H9 (cell line): ENCODE measurements around the gene VPS41. TPM values are rescaled to one million over a fixed set of nuclear protein-coding genes. Genes with fewer than 3 reads are reported as not detected.
A peak's percentile ranks its signal among the peaks of the same experiment; 100 is the strongest.

Experiments
- DNase-seq: peaks from one replicate; pipeline ENCODE4 v3.0.0-alpha.2; 2017
- H2AFZ ChIP-seq: one replicate; pipeline ENCODE4 v1.6.1; 2013; ENCODE audit warnings: mild to moderate bottlenecking, low read length, control low read depth, moderate library complexity
- H2AK5ac ChIP-seq: 2 replicates; pipeline ENCODE4 v1.6.1; 2013; ENCODE audit warnings: low read length, control low read depth, mixed read lengths; ENCODE audit not compliant: insufficient read length
- H2BK120ac ChIP-seq: one replicate; pipeline ENCODE4 v1.6.1; 2013; ENCODE audit warnings: low read depth, mild to moderate bottlenecking, low read length, control low read depth, inconsistent platforms; ENCODE audit not compliant: poor library complexity, severe bottlenecking
- H2BK12ac ChIP-seq: 2 replicates; pipeline ENCODE4 v1.6.1; 2013; ENCODE audit warnings: low read length, control low read depth, mixed read lengths, low read depth; ENCODE audit not compliant: insufficient read length
- H2BK15ac ChIP-seq: 2 replicates; pipeline ENCODE4 v1.6.1; 2013; ENCODE audit warnings: low read depth, low read length, control low read depth
- H2BK20ac ChIP-seq: one replicate; pipeline ENCODE4 v1.6.1; 2013; ENCODE audit warnings: low read depth, mild to moderate bottlenecking, low read length, control low read depth, inconsistent platforms; ENCODE audit not compliant: poor library complexity, severe bottlenecking
- H2BK5ac ChIP-seq: 2 replicates; pipeline ENCODE4 v1.6.1; 2013; ENCODE audit warnings: low read length, control low read depth, mixed read lengths; ENCODE audit not compliant: insufficient read length
- H3K14ac ChIP-seq: 2 replicates; pipeline ENCODE4 v1.6.1; 2013; ENCODE audit warnings: low read length, control low read depth; ENCODE audit not compliant: insufficient read depth
- H3K18ac ChIP-seq: 2 replicates; pipeline ENCODE4 v1.6.1; 2013; ENCODE audit warnings: low read depth, mild to moderate bottlenecking, mixed read lengths, low read length, control low read depth; ENCODE audit not compliant: insufficient read length
- H3K23ac ChIP-seq: 2 replicates; pipeline ENCODE4 v1.6.1; 2013; ENCODE audit warnings: low read length, control low read depth, mixed read lengths, low read depth; ENCODE audit not compliant: insufficient read length
- H3K23me2 ChIP-seq: 2 replicates; pipeline ENCODE4 v1.6.1; 2013; ENCODE audit warnings: low read depth, mild to moderate bottlenecking, mixed read lengths, low read length, control low read depth; ENCODE audit not compliant: insufficient read length, poor library complexity, severe bottlenecking
- H3K27ac ChIP-seq: 2 replicates; pipeline ENCODE4 v1.5.1; 2013; ENCODE audit warnings: low read length, control low read depth, mixed read lengths, low read depth; ENCODE audit not compliant: insufficient read length
- H3K27me3 ChIP-seq: 2 replicates; pipeline ENCODE4 v1.6.1; 2013; ENCODE audit warnings: low read length, control low read depth, inconsistent platforms; ENCODE audit not compliant: insufficient read depth
- H3K4ac ChIP-seq: 2 replicates; pipeline ENCODE4 v1.6.1; 2013; ENCODE audit warnings: low read depth, mild to moderate bottlenecking, control low read depth, inconsistent platforms, low read length, moderate library complexity
- H3K4me1 ChIP-seq: 2 replicates; pipeline ENCODE4 v1.6.1; 2013; ENCODE audit warnings: low read length, control low read depth, inconsistent platforms; ENCODE audit not compliant: insufficient read depth
- H3K4me2 ChIP-seq: 2 replicates; pipeline ENCODE4 v1.6.1; 2013; ENCODE audit warnings: low read length, control low read depth, mixed read lengths; ENCODE audit not compliant: insufficient read length, insufficient read depth
- H3K56ac ChIP-seq: 2 replicates; pipeline ENCODE4 v1.6.1; 2013; ENCODE audit warnings: low read depth, mild to moderate bottlenecking, mixed read lengths, low read length, control low read depth; ENCODE audit not compliant: insufficient read length
- H3K79me1 ChIP-seq: 2 replicates; pipeline ENCODE4 v1.6.1; 2013; ENCODE audit warnings: low read depth, mild to moderate bottlenecking, moderate library complexity, low read length, control low read depth, inconsistent platforms; ENCODE audit not compliant: insufficient read depth, poor library complexity, severe bottlenecking
- H3K79me2 ChIP-seq: 2 replicates; pipeline ENCODE4 v1.6.1; 2013; ENCODE audit warnings: low read length, control low read depth, inconsistent platforms; ENCODE audit not compliant: insufficient read depth
- H3K9ac ChIP-seq: 2 replicates; pipeline ENCODE4 v1.6.1; 2013; ENCODE audit warnings: low read length, control low read depth, mixed read lengths; ENCODE audit not compliant: insufficient read length; ENCODE audit errors: extremely low read depth
- H3K9me3 ChIP-seq: one replicate; pipeline ENCODE4 v1.6.1; 2013; ENCODE audit warnings: low read depth, low read length, inconsistent platforms; ENCODE audit not compliant: control insufficient read depth
- H3T11ph ChIP-seq: one replicate; pipeline ENCODE4 v1.6.1; 2013; ENCODE audit warnings: mild to moderate bottlenecking, low read length, control low read depth, inconsistent platforms
- H4K20me1 ChIP-seq: one replicate; pipeline ENCODE4 v1.6.1; 2013; ENCODE audit not compliant: control insufficient read depth, insufficient read length, insufficient read depth
- H4K5ac ChIP-seq: 2 replicates; pipeline ENCODE4 v1.6.1; 2013; ENCODE audit warnings: low read depth, mild to moderate bottlenecking, mixed read lengths, low read length, control low read depth; ENCODE audit not compliant: insufficient read length
- H4K8ac ChIP-seq: replicated peaks from 2 replicates; pipeline ENCODE4 v1.6.1; 2013; ENCODE audit warnings: low read length, control low read depth, mixed read lengths, low read depth; ENCODE audit not compliant: insufficient read length
- H4K91ac ChIP-seq: 2 replicates; pipeline ENCODE4 v1.6.1; 2013; ENCODE audit warnings: low read depth, mild to moderate bottlenecking, moderate library complexity, mixed read lengths, low read length, control low read depth; ENCODE audit not compliant: insufficient read length
- H3K27ac Mint-ChIP-seq, 3 experiments: 2 replicates in 2 of 3; 3 replicates in 1 of 3; pipeline ENCODE4 v1.8.0; 2020 to 2021; ENCODE audit warnings: mixed read lengths in 3 of 3, mild to moderate bottlenecking in 1 of 3, moderate library complexity in 1 of 3
- H3K27me3 Mint-ChIP-seq: 2 replicates; pipeline ENCODE4 v1.8.0; 2021; ENCODE audit warnings: low read depth, mild to moderate bottlenecking, moderate library complexity, mixed read lengths
- H3K36me3 Mint-ChIP-seq, 3 experiments: 2 replicates in 2 of 3; 3 replicates in 1 of 3; pipeline ENCODE4 v1.8.0; 2020 to 2021; ENCODE audit warnings: low read depth in 3 of 3, mixed read lengths in 3 of 3; ENCODE audit not compliant: insufficient read depth in 1 of 3
- H3K4me1 Mint-ChIP-seq, 2 experiments: 2 replicates each; pipeline ENCODE4 v1.8.0; 2020; ENCODE audit warnings: mixed read lengths in 2 of 2
- H3K4me3 Mint-ChIP-seq, 2 experiments: 2 replicates in 1 of 2; 3 replicates in 1 of 2; pipeline ENCODE4 v1.8.0; 2020 to 2021; ENCODE audit warnings: mild to moderate bottlenecking in 2 of 2, mixed read lengths in 2 of 2, moderate library complexity in 1 of 2
- H3K9me3 Mint-ChIP-seq, 2 experiments: 2 replicates in 1 of 2; 3 replicates in 1 of 2; pipeline ENCODE4 v1.8.0; 2020; ENCODE audit warnings: mild to moderate bottlenecking in 2 of 2, mixed read lengths in 2 of 2, moderate library complexity in 1 of 2
- CTCF ChIP-seq: fragments of 200-600 bp; sonication (generic); conservative IDR thresholded peaks from 3 replicates; pipeline ENCODE4 v1.8.0; 2021; ENCODE audit warnings: antibody characterized with exemption, mild to moderate bottlenecking
- WGBS: extraction: QIAGEN DNeasy Blood & Tissue Kit; methylation state at CpG from one replicate; pipeline ENCODE4 v1.1.7; 2013; ENCODE audit warnings: missing lambda C conversion rate, low lambda C conversion rate, mixed read lengths; ENCODE audit not compliant: insufficient read length; ENCODE audit errors: extremely low coverage; 5-methylcytosine and 5-hydroxymethylcytosine counted together
- total RNA-seq: library from RNA; stranded (reverse); gene quantifications from 2 replicates; pipeline ENCODE4 v1.2.1, GENCODE V29; 2021

VPS41 gene
- total RNA-seq, 1 experiment from 2014 or later: 49.3 TPM

- Histone ChIP-seq H2BK12ac (no peak overlapping the region), H3K79me1 (no peaks in the 10 kb centered on the region), H2BK120ac (no peak overlapping the region), H4K8ac (no peak overlapping the region), H4K5ac (no peak overlapping the region), H2AK5ac (no peak overlapping the region), H4K91ac (no peak overlapping the region), H3K4ac (no peak overlapping the region), H4K20me1 (no peaks in the 10 kb centered on the region), H2BK20ac (no peak overlapping the region), H3K27ac (no peak overlapping the region), H3K27me3 (no peaks in the 10 kb centered on the region), H3K23me2 (no peaks in the 10 kb centered on the region), H3K23ac (no peak overlapping the region), H2AFZ (no peak overlapping the region), H3K18ac (no peak overlapping the region), H2BK5ac (no peak overlapping the region), H3K4me1 (no peaks in the 10 kb centered on the region), H3K9me3 (no peaks in the 10 kb centered on the region), H3K9ac (no peak overlapping the region), H2BK15ac (no peak overlapping the region), H3K79me2 (no peaks in the 10 kb centered on the region), H3K14ac (no peak overlapping the region), H3K4me2 (no peak overlapping the region), H3K56ac (no peak overlapping the region), H3T11ph (no peak overlapping the region)
- Mint-ChIP-seq H3K27ac (0 out of 7 replicates have a peak overlapping the region, but pooled peaks of 1 of the 3 experiments have one; percentile 41), H3K4me3 (no peak overlapping the region), H3K27me3 (peaks cover 1% of the 10 kb centered on the region), H3K4me1 (peaks cover 0 to 4% of the 10 kb centered on the region in 2 experiments; a peak in 2 of 4 replicates), H3K9me3 (no peaks in the 10 kb centered on the region), H3K36me3 (no peaks in the 10 kb centered on the region; a peak in 2 of 7 replicates)
- no peak for TF ChIP-seq CTCF
- no peak for DNase-seq
- no CpG with 5 or more reads among the region's 4 CpGs for WGBS
These were observed 204.9 kb downstream of the VPS41 start for GRCh38 chr7:38704041-38704547.
